Neural progenitor cell (in vitro differentiated cells): ENCODE results near the gene OVCA2. TPM values are rescaled to one million over a fixed set of nuclear protein-coding genes. Genes with fewer than 3 reads are reported as not detected.

Experiments used
- DNase-seq: peaks from one replicate; pipeline ENCODE4 v3.0.0-alpha.2; 2016; ENCODE audit warnings: low spot score
- H2AFZ ChIP-seq: fragments of 200-600 bp; sonication (generic); replicated peaks from 2 replicates; pipeline ENCODE4 v1.6.1; 2016; ENCODE audit warnings: antibody characterized with exemption
- H3F3A ChIP-seq: fragments of 200-600 bp; sonication (generic); 2 replicates; pipeline ENCODE4 v1.6.1; 2016; ENCODE audit warnings: antibody characterized with exemption, low read depth
- H3K27ac ChIP-seq: fragments of 200-600 bp; sonication (generic); 2 replicates; pipeline ENCODE4 v1.5.1; 2016; ENCODE audit warnings: mild to moderate bottlenecking
- H3K27me3 ChIP-seq: fragments of 200-600 bp; sonication (generic); 2 replicates; pipeline ENCODE4 v1.6.1; 2016; ENCODE audit warnings: mild to moderate bottlenecking, moderate library complexity
- H3K36me3 ChIP-seq: fragments of 200-600 bp; sonication (generic); 2 replicates; pipeline ENCODE4 v1.5.1; 2016
- H3K4me1 ChIP-seq: fragments of 200-600 bp; sonication (generic); 2 replicates; pipeline ENCODE4 v1.6.1; 2016; ENCODE audit warnings: mixed run types
- H3K4me2 ChIP-seq: fragments of 200-600 bp; sonication (generic); 2 replicates; pipeline ENCODE4 v1.6.1; 2016
- H3K4me3 ChIP-seq: fragments of 200-600 bp; sonication (generic); 2 replicates; pipeline ENCODE4 v1.5.1; 2016
- H3K79me2 ChIP-seq: fragments of 200-600 bp; sonication (generic); 2 replicates; pipeline ENCODE4 v1.6.1; 2016; ENCODE audit warnings: low read depth
- H3K9ac ChIP-seq: fragments of 200-600 bp; sonication (generic); 2 replicates; pipeline ENCODE4 v1.6.1; 2016
- H3K9me3 ChIP-seq: fragments of 200-600 bp; sonication (generic); 2 replicates; pipeline ENCODE4 v1.5.1; 2016; ENCODE audit warnings: low read depth
- H4K20me1 ChIP-seq: fragments of 200-600 bp; sonication (generic); 2 replicates; pipeline ENCODE4 v1.6.1; 2016; ENCODE audit warnings: low read depth
- H3K27ac Mint-ChIP-seq: 3 replicates; pipeline ENCODE4 v1.8.0; 2021; ENCODE audit warnings: mixed read lengths
- H3K27me3 Mint-ChIP-seq: 2 replicates; pipeline ENCODE4 v1.8.0; 2022; ENCODE audit warnings: low read depth, mild to moderate bottlenecking, inconsistent platforms, moderate library complexity, mixed read lengths; ENCODE audit not compliant: insufficient read depth
- H3K36me3 Mint-ChIP-seq: 3 replicates; pipeline ENCODE4 v1.8.0; 2021; ENCODE audit warnings: mixed read lengths
- H3K4me1 Mint-ChIP-seq: 3 replicates; pipeline ENCODE4 v1.8.0; 2021; ENCODE audit warnings: mixed read lengths
- H3K4me3 Mint-ChIP-seq: 3 replicates; pipeline ENCODE4 v1.8.0; 2021; ENCODE audit warnings: mild to moderate bottlenecking, moderate library complexity, mixed read lengths
- H3K9me3 Mint-ChIP-seq: 3 replicates; pipeline ENCODE4 v1.8.0; 2020; ENCODE audit warnings: mixed read lengths
- EZH2 ChIP-seq: fragments of 200-600 bp; sonication (generic); IDR thresholded peaks from 2 replicates; pipeline ENCODE4 v1.6.1; 2017; ENCODE audit warnings: antibody characterized with exemption, mild to moderate bottlenecking, moderate library complexity
- EZH2phosphoT487 ChIP-seq: fragments of 200-600 bp; sonication (generic); IDR thresholded peaks from 2 replicates; pipeline ENCODE4 v1.6.1; 2017; ENCODE audit warnings: antibody characterized with exemption
- total RNA-seq: library from RNA; depleted of rRNA; stranded (reverse); fragments of >200 nt; gene quantifications from 2 replicates; pipeline ENCODE4 v1.2.3, GENCODE V29; 2015; ENCODE audit warnings: low replicate concordance
- TF ChIP-seq, protein P1 (sequence below): fragments of 200-600 bp; sonication (generic); IDR thresholded peaks from 2 replicates; pipeline ENCODE4 v1.5.1; 2017; ENCODE audit warnings: antibody characterized with exemption, mild to moderate bottlenecking

OVCA2 gene
- total RNA-seq, 1 donor from 2014 or later, result 5.4 TPM

DNA sequence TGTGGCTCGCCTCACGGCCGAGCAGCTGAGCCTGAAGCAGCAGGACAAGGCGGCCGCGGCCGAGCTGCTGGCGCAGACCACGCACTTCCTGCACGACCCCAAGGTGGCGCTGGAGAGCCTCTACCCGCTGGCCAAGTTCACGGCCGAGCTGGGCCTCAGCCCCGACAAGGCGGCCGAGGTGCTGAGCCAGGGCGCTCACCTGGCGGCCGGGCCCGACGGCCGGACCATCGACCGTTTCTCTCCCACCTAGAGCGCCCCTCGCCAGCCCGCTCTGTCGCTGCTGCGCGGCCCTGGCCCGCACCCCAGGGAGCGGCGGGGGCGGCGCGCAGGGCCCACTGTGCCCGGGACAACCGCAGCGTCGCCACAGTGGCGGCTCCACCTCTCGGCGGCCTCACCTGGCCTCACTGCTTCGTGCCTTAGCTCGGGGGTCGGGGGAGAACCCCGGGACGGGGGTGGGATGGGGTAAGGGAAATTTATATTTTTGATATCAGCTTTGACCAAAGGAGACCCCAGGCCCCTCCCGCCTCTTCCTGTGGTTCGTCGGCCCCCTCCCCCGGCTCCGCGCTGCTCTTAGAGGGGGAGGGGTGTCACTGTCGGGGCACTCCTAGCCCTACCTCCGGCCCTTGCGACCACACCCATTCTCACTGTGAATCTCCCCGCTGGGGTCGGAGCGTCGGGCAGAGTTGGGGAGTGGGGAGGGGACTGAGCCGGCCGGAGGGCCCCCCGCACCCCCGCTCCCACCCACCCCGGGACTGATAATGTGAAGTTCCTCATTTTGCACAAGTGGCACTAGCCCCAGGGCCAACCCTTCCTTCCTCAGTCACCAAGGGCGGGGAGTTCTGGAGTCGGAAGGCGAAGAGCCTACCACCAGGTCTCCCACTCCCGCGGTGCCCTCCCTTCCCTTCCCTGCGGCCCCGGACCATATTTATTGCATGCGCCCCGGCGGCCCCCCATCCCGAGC, 17.0 kb downstream of the OVCA2 start:
- Histone ChIP-seq H3F3A (peaks cover 23% of the 10 kb centered on the region), H3K36me3 (no peaks in the 10 kb centered on the region), H3K4me1 (peaks cover 12% of the 10 kb centered on the region), H2AFZ (no peak overlapping the region), H3K4me3 (no peak overlapping the region), H4K20me1 (peaks cover 77% of the 10 kb centered on the region), H3K9me3 (no peaks in the 10 kb centered on the region), H3K4me2 (no peak overlapping the region), H3K79me2 (no peaks in the 10 kb centered on the region), H3K27me3 (peaks cover 88% of the 10 kb centered on the region), H3K27ac (no peak overlapping the region), H3K9ac (no peak overlapping the region)
- peak; percentile 91 for TF ChIP-seq EZH2phosphoT487
- TF ChIP-seq, protein P1, sequence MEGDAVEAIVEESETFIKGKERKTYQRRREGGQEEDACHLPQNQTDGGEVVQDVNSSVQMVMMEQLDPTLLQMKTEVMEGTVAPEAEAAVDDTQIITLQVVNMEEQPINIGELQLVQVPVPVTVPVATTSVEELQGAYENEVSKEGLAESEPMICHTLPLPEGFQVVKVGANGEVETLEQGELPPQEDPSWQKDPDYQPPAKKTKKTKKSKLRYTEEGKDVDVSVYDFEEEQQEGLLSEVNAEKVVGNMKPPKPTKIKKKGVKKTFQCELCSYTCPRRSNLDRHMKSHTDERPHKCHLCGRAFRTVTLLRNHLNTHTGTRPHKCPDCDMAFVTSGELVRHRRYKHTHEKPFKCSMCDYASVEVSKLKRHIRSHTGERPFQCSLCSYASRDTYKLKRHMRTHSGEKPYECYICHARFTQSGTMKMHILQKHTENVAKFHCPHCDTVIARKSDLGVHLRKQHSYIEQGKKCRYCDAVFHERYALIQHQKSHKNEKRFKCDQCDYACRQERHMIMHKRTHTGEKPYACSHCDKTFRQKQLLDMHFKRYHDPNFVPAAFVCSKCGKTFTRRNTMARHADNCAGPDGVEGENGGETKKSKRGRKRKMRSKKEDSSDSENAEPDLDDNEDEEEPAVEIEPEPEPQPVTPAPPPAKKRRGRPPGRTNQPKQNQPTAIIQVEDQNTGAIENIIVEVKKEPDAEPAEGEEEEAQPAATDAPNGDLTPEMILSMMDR, result peak; percentile 55
- peak; percentile 79 for TF ChIP-seq EZH2
- peaks cover 16% of the 10 kb centered on the region for H3K36me3 Mint-ChIP-seq
- H3K4me3 Mint-ChIP-seq, result no peak overlapping the region
- no peak for DNase-seq
- H3K27me3 Mint-ChIP-seq, result peaks cover 22% of the 10 kb centered on the region
- H3K27ac Mint-ChIP-seq, result no peak overlapping the region
- H3K4me1 Mint-ChIP-seq, result peaks cover 30% of the 10 kb centered on the region
- no peaks in the 10 kb centered on the region for H3K9me3 Mint-ChIP-seq

DNA sequence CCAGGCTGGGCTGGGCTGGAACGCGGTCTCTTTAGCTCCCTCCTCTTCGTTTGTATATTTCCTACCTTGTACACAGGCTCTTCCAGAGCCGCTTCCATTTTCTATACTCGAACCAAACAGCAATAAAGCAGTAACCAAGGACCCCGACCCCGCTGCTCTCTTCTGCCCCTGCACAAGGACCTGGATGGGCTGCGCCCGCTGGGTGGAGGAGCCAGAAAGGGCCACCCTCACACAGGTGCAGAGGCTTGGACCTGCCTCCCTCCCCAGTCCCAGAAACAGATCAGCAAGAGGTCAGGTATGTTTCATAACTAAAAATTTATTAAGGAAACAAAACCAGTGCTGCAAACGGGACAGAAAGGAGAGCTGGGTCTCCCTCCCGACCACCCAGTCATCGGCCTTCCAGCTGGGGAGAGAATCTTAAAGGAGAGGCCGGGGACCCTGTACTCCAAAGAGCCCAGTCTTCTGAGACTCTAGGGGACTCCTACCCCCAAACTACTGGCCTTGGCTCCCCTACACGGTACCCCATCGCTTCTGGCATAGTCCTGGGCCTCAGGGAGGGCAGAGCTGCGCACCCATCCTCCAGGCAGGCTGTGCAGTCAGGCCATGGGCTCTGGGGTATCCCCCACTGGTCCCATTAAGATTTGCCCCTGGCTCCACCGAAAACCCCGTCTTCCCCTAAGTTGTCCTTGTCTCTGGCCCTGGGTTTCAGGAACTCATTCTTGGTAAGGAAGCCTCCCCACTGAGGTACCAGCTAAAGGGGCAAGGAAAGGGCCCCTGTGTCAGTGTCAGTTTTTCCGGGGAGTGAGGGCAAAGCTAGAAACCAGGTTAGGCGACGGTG, 17.9 kb downstream of the OVCA2 start:
- Histone ChIP-seq H2AFZ (no peak overlapping the region), H3K9me3 (no peaks in the 10 kb centered on the region), H3K79me2 (no peaks in the 10 kb centered on the region), H3K9ac (no peak overlapping the region), H3K27ac (no peak overlapping the region), H4K20me1 (peaks cover 71% of the 10 kb centered on the region), H3K4me1 (peaks cover 12% of the 10 kb centered on the region), H3K4me2 (no peak overlapping the region), H3K36me3 (no peaks in the 10 kb centered on the region), H3K4me3 (no peak overlapping the region), H3K27me3 (peaks cover 79% of the 10 kb centered on the region), H3F3A (peaks cover 16% of the 10 kb centered on the region)
- H3K4me1 Mint-ChIP-seq, result peaks cover 28% of the 10 kb centered on the region
- H3K27ac Mint-ChIP-seq, result no peak overlapping the region
- H3K9me3 Mint-ChIP-seq, result no peaks in the 10 kb centered on the region
- H3K27me3 Mint-ChIP-seq, result peaks cover 17% of the 10 kb centered on the region
- TF ChIP-seq, protein P1, result no peak
- TF ChIP-seq EZH2phosphoT487 (no peak), EZH2 (peak; percentile 21)
- no peak overlapping the region for H3K4me3 Mint-ChIP-seq
- peaks cover 23% of the 10 kb centered on the region for H3K36me3 Mint-ChIP-seq
- no peak for DNase-seq

DNA sequence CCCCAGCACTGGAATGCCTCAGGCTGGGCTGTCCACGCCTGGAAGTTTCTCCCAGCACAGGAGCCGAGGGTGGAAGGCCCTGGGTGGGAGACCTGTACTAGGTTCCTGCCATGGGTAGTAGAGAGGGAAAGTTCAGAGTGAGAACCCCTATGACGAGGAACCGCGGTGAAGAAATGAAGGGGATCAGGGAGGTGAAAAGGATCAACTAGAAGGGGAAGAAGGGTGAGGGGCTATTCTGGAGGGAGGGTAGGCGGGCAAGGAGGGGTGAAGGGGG, 18.5 kb downstream of the OVCA2 start:
- H3K4me1 Mint-ChIP-seq, result peaks cover 28% of the 10 kb centered on the region
- H3K36me3 Mint-ChIP-seq, result peaks cover 25% of the 10 kb centered on the region
- H3K27ac Mint-ChIP-seq, result no peak overlapping the region
- peaks cover 10% of the 10 kb centered on the region for H3K4me1 ChIP-seq
- H3K4me2 ChIP-seq, result no peak overlapping the region
- peaks cover 16% of the 10 kb centered on the region for H3F3A ChIP-seq
- peaks cover 73% of the 10 kb centered on the region for H3K27me3 ChIP-seq
- peaks cover 72% of the 10 kb centered on the region for H4K20me1 ChIP-seq
- H3K4me3 Mint-ChIP-seq, result no peak overlapping the region
- no peak overlapping the region for H3K9ac ChIP-seq
- DNase-seq, result no peak
- H3K9me3 Mint-ChIP-seq, result no peaks in the 10 kb centered on the region
- H3K9me3 ChIP-seq, result no peaks in the 10 kb centered on the region
- H2AFZ ChIP-seq, result no peak overlapping the region
- H3K4me3 ChIP-seq, result no peak overlapping the region
- TF ChIP-seq EZH2phosphoT487 (no peak), EZH2 (no peak)
- TF ChIP-seq, protein P1, result no peak
- no peaks in the 10 kb centered on the region for H3K36me3 ChIP-seq
- peaks cover 19% of the 10 kb centered on the region for H3K27me3 Mint-ChIP-seq
- no peak overlapping the region for H3K27ac ChIP-seq
- H3K79me2 ChIP-seq, result no peaks in the 10 kb centered on the region
